ENCODE measurements around the gene HBS1L.

Gene HBS1L

DNA sequence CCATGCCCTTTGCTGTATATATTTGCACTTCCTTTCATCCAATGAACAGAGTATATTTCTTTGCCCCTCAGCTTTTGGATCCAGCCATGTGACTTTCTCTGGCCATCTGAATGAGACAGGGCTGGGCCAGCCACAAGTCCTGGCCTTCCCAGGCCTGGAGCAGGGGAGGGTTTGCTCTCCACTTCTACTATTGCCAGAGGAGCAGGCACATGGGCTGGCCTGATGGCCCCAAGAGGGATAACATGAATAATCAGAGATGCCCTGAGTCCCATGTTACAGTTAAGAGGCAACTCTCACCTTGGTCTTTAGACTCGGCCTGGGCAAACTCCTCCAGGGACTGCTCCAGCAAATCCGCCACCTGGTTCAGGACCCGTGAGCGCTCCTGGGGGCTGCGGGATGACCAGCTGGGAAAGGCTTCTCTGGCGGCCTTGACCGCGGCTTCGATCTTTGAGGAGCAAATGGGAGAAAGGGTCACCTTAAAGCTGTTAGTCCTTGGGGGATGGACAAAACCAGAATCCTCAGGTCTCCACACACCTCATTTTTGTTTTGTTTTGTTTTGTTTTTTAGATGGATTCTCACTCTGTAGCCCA lies 111.0 kb downstream of the HBS1L start:
- no peak for DNase-seq

DNA sequence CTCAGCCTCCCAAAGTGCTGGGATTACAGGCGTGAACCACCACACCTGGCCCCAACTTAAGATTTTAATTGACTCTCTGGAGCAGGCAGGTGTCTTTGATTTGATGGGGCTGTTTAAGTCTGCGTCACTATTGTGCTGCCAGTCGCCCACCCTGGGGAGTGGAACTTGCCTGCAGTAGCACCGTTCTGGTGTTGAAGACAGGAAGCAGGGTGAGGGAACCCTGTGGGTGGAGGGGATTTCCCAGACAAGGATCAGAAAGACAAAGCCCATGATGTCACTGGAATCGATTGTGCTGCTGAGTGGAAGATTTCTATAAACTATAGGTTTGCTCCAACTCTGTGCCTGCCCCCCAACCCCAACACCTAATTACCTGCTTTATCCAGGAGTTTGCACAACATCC lies 115.7 kb downstream of the HBS1L start:
- no peak for DNase-seq

DNA sequence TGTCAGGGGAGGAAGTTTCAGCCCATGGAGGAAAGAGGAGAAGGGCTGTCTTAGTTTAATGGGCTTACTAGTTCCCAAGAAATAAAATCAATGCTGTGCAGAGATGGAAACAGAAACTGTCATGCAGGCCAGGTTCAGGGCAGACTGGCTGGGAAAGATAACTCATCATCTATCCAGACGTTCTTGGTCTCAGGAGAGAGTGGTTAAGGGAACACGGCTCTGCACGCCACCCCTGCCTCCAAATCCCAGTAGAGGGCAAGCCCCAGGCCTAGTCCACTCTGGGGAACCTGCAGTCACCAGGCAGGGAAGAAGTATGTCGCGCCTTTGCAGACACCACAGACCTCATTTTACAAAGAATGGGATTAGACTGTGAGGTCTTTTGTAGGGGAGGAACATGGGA lies 117.2 kb downstream of the HBS1L start:
- no peak for DNase-seq

- DNase-seq: no peak
Measured at GRCh38 chr6:134936931-134937330, 117.7 kb downstream of the HBS1L start.

- DNase-seq: no peak
Measured at GRCh38 chr6:134936476-134936875, 118.1 kb downstream of the HBS1L start.

- DNase-seq: peak; percentile 59 to 74
Measured at GRCh38 chr6:134934793-134935485, 119.7 kb downstream of the HBS1L start.

DNA sequence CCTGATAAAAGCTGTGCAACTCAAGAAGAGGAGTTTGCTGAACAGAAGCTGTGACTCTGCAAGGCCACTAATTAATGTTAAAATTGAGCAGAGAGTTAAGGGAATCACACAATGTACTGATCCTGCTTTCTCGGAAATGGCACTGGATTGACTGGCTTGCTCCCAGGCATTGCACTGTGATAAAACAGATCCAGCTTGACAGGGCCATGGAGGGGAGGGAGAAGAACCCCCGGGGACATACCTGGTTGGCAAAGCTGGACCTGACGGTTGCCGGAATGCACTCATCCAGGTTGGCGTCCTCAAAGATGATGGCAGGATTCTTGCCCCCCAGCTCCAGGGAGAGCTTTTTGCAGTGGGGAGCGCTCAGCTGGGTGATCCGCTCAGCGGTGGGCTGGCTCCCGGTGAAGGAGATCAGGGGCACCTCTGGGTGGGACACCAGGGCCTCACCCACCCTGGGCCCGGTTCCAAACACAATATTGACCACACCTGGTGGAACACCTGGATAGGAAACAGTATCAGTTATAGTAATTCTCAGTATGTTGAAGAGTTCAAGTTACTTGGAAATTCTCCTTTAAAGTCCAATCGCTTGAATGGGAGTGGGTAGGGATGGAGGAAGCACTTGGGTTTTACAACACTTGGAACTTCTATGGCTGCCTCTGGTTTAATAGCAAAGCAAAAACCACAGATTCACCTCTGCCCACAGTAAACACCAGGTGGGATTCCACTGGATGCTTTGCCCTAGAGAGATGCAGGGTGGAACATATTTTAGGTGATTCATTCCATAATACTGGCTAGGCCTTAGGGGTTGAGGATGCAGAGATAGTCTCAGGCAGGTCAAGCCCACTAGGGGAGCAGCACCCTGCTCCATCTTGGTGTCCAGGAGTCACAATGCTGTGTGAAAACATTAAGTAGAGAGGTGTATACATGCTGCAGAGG lies 121.8 kb downstream of the HBS1L start:
- DNase-seq: no peak

DNA sequence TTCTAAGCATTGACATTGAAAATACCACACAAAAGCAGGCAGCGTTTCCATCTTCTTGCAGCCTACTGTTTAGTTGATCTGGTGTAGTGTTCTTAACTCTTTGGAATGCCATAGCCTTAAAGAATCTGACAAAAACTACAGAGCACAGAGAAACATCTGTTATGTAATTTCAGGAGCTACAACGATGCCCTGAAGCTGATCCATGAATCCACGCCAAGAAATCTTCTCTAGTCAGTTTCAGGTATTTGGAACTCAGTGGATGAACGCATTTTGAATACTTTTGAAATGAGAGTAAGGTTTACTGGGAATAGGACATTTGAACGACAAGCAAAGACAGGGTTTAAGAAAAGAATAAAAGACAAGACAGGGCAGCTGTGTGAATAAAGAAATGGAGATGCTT lies 122.5 kb downstream of the HBS1L start:
- no peak for DNase-seq

- no peak for DNase-seq
Measured at GRCh38 chr6:134930463-134930862, 124.2 kb downstream of the HBS1L start.

GRCh38 chr6:134928151-134928900 lies 126.3 kb downstream of the HBS1L start:
- peak in 1 of 2 experiments; percentile 16 for DNase-seq

DNA sequence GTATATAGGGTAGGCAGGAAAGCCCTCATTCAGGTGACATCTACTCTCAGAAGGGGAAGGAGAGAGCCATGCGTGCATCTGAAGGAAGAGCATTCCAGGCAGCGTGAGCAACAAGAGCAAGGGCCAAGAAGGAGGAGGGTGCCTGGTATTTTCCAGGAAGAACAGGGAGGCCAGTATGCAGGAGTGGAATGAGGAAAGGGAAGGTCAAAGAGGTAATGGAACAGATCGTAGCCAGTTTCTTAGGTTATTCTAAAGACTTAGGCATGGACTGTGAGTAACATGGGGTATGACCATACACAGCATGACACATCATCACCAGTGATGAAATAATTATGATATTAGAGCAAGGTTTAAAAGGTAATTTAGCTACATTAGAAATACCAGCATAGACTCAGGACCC lies 128.8 kb downstream of the HBS1L start:
- no peak for DNase-seq

GRCh38 chr6:134921721-134922261 lies 132.8 kb downstream of the HBS1L start:
- DNase-seq: no peak

- no peak for DNase-seq
Measured at GRCh38 chr6:134921276-134921675, 133.3 kb downstream of the HBS1L start.

GRCh38 chr6:134920422-134920821 lies 134.2 kb downstream of the HBS1L start:
- no peak for DNase-seq

DNA sequence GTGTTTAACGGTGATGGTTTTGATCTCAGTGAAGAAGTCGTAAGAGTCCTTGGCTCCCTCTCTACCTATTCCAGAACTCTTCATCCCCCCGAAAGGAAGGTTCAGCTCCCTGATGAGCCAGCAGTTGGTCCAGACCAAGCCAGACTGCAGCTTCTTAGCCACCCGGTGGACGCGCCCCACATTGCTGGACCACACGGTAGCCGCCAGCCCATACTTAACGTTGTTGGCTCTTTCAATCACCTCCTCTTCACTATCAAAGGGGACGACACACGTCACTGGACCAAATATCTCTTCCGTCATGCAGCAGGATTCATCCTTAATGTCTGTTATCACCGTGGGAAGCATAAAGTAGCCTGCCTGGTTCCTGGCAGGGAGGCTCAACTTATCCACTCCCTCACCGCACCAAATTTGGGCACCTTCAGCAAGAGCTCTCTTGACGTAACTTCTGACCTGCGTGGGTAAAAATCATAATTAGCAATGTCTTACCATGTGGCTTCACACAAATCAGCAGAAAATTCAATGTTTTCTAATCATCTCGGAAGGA lies 136.1 kb downstream of the HBS1L start:
- DNase-seq: no peak

DNA sequence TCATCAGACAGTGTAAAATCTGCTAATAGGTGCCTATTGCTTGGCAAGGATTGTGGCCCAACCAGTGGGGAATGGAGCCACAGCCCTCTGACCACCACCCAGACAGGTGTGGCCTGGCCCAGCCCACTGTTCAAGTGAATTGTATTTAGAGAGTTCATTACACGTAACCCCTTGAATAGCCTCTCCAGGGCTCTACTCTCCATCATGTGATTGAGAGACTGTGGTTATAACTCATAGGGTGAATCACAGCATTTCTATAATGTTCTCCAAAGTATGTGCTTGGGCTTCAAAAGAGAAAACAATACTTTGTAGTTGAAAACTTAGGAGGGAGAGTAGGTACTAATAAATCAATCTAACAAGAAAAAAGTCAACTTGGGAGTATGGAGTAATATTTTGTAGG lies 143.1 kb downstream of the HBS1L start:
- no peak for DNase-seq

DNA sequence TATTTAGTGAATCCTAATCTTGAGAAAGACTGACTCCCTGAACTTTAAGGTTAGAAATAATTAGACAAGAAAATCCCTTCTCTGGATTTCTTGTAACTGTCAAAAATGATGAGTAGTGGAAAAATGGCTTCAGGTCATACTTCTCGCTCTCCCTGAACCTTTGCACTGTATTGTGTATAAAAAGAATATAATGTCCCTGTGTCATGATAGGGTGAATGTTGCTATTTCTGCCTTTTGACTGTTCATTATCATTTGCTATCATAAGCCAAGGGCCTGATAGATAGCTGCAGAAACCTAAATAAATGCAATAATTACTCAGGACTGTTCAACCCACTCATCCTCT lies 144.1 kb downstream of the HBS1L start:
- no peak for DNase-seq

All from NCI-H526 (cell line).